PFSK-1 (cell line): Measurements from ENCODE around the gene DIO1.

Experiments
- FOXP2 ChIP-seq: optimal IDR thresholded peaks from 2 replicates; pipeline ENCODE3; 2011; ENCODE audit warnings: borderline replicate concordance, control low read depth, inconsistent platforms; ENCODE audit not compliant: insufficient read depth; ENCODE audit errors: extremely low read length, extremely low read depth
- POLR2AphosphoS5 ChIP-seq: IDR thresholded peaks from 2 replicates; pipeline ENCODE4 v1.6.1; 2012; ENCODE audit warnings: low read depth, mild to moderate bottlenecking, control low read depth, low read length, moderate library complexity
- REST ChIP-seq, 2 experiments: IDR thresholded peaks; 2 replicates each; pipeline versions ENCODE4 v1.6.1 to v1.8.0; 2011 to 2012; ENCODE audit warnings: low read depth in 2 of 2, low read length in 2 of 2, control low read depth in 1 of 2, inconsistent platforms in 1 of 2, mild to moderate bottlenecking in 1 of 2, moderate library complexity in 1 of 2; ENCODE audit not compliant: insufficient read depth in 1 of 2
- SIN3A ChIP-seq: IDR thresholded peaks from 2 replicates; pipeline ENCODE4 v1.6.1; 2012; ENCODE audit warnings: mild to moderate bottlenecking, low read length, moderate library complexity, borderline replicate concordance; ENCODE audit not compliant: insufficient read depth
- TAF1 ChIP-seq: IDR thresholded peaks from 2 replicates; pipeline ENCODE4 v1.6.1; 2012; ENCODE audit warnings: low read length, control low read depth, borderline replicate concordance; ENCODE audit not compliant: insufficient read depth

The DIO1 gene

DNA sequence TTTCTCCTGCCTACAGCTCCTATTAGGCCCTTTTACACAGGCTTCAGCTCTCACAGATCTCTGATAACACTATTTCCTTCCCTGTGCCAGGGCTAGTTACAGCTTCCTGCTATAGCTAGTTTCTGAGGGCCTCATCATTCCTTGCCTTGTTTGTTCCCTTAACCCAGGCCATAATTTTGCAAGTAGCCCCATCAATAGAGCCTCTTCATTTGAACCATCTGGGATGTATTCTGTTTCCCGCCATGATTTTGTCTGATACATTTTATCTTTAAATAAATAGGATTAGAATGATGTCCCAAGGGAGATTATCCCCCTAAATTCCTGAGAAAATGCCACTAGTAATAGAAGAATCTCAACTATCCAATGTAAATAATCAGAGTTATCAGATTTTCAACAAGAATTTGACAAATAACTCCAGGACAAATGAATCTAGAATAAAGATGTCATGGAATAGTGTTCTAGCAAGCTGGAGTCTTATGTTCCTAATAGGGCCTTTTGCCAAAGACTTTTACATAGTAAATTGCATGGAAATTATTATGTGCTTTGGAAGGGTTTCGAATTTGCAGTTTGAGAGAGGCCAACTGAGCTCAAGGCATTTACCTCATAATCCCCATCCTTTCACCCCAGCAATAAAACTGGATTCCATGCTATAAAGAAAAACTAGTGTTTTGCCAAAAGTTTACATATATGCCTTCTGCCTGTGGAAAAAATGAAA, 35.4 kb downstream of the DIO1 start:
- TF ChIP-seq FOXP2 (no peak), REST (IDR thresholded peaks at IDR 0.05; ENCODE audit: insufficient read depth in 1 of 2, low read depth in 2 of 2, low read length in 2 of 2) (no peak), SIN3A (no peak), TAF1 (no peak)

- TF ChIP-seq SIN3A (no peak), TAF1 (no peak), REST (IDR thresholded peaks at IDR 0.05; ENCODE audit: insufficient read depth in 1 of 2, low read depth in 2 of 2, low read length in 2 of 2) (no peak), POLR2AphosphoS5 (no peak)
These were observed 36.9 kb downstream of the DIO1 start for GRCh38 chr1:53930932-53931331.

- TF ChIP-seq SIN3A = no peak
These were observed 37.5 kb downstream of the DIO1 start for GRCh38 chr1:53931523-53931922.

- TF ChIP-seq SIN3A (no peak), REST (IDR thresholded peaks at IDR 0.05; ENCODE audit: insufficient read depth in 1 of 2, low read depth in 2 of 2, low read length in 2 of 2) (no peak)
These were observed 40.3 kb downstream of the DIO1 start for GRCh38 chr1:53934170-53934765.

- TF ChIP-seq TAF1 (no peak), POLR2AphosphoS5 (no peak), FOXP2 (no peak), REST (IDR thresholded peaks at IDR 0.05; ENCODE audit: insufficient read depth in 1 of 2, low read depth in 2 of 2, low read length in 2 of 2) (no peak), SIN3A (no peak)
These were observed 42.4 kb downstream of the DIO1 start for GRCh38 chr1:53936430-53936829.
